Uterus (tissue), 2 donors: ENCODE measurements around the gene AIPL1.

Experiments used
- POLR2A ChIP-seq, 2 donors: fragments of 450-650 bp; IDR thresholded peaks; one replicate each; pipeline ENCODE4 v1.6.1; 2016; ENCODE audit warnings: antibody characterized with exemption in 2 of 2, mild to moderate bottlenecking in 1 of 2, moderate library complexity in 1 of 2
- TF ChIP-seq, protein P1 (sequence below), 4 experiments: fragments of 200-600 bp in 2 of 4; fragments of 450-650 bp in 2 of 4; sonication (generic) in 2 of 4; IDR thresholded peaks; one replicate each; pipeline ENCODE4 v1.5.1; 2016 to 2019; ENCODE audit warnings: antibody characterized with exemption in 4 of 4, mild to moderate bottlenecking in 2 of 4, moderate library complexity in 1 of 4

DNA sequence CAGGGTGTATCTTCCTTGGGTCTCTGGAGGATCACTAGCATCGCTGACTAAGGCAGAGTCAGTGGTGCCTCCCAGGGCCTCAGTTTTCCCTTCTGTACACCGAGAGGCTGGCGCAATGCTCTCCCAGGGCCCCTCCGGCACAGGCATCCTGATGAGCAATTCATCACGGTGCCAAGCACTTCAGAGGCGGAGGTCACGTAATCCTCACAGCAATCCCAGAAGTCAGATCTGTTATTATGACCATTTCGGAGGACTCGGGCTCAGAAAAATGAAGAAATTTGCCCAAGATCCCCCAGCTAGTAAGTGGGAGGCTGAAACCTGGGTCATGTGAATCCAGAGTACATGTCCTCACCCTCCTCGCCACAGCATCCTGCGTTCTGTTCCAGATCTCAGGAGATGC lies 46.5 kb downstream of the AIPL1 start:
- TF ChIP-seq, protein P1, sequence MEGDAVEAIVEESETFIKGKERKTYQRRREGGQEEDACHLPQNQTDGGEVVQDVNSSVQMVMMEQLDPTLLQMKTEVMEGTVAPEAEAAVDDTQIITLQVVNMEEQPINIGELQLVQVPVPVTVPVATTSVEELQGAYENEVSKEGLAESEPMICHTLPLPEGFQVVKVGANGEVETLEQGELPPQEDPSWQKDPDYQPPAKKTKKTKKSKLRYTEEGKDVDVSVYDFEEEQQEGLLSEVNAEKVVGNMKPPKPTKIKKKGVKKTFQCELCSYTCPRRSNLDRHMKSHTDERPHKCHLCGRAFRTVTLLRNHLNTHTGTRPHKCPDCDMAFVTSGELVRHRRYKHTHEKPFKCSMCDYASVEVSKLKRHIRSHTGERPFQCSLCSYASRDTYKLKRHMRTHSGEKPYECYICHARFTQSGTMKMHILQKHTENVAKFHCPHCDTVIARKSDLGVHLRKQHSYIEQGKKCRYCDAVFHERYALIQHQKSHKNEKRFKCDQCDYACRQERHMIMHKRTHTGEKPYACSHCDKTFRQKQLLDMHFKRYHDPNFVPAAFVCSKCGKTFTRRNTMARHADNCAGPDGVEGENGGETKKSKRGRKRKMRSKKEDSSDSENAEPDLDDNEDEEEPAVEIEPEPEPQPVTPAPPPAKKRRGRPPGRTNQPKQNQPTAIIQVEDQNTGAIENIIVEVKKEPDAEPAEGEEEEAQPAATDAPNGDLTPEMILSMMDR (IDR thresholded peaks at IDR 0.05) = no peak
- TF ChIP-seq POLR2A (IDR thresholded peaks at IDR 0.05) = no peak
